ENCODE data around the gene MXD4.

DNA sequence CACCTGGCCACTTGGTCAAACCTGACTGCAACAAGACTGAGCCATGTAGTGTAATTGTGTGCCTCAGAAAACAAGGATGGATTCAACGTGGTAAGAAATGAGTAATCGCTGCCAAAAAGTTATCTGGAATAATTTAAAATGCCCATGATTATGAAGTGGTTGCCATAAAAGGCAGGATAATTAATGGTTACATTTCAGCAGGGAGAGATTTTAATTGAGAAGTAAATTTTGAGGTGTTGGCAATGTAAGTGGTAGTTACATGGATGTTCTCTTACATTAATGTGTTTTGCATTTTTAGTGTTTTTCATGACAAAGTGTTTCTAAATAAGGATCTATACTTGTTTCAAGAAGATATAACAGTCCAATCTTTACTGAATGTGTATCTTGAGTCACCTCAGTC, 35.6 kb downstream of the MXD4 start:
- TF ChIP-seq EZH2 (IDR thresholded peaks at IDR 0.05; ENCODE audit: borderline replicate concordance, low read length) = no peak
- TF ChIP-seq, protein P1, sequence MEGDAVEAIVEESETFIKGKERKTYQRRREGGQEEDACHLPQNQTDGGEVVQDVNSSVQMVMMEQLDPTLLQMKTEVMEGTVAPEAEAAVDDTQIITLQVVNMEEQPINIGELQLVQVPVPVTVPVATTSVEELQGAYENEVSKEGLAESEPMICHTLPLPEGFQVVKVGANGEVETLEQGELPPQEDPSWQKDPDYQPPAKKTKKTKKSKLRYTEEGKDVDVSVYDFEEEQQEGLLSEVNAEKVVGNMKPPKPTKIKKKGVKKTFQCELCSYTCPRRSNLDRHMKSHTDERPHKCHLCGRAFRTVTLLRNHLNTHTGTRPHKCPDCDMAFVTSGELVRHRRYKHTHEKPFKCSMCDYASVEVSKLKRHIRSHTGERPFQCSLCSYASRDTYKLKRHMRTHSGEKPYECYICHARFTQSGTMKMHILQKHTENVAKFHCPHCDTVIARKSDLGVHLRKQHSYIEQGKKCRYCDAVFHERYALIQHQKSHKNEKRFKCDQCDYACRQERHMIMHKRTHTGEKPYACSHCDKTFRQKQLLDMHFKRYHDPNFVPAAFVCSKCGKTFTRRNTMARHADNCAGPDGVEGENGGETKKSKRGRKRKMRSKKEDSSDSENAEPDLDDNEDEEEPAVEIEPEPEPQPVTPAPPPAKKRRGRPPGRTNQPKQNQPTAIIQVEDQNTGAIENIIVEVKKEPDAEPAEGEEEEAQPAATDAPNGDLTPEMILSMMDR (conservative IDR thresholded peaks at IDR 0.05 in 1 of 2, IDR thresholded peaks at IDR 0.05 in 1 of 2; ENCODE audit: extremely low read depth in 1 of 2, insufficient read depth in 1 of 2, low read depth in 1 of 2, low read length in 2 of 2) = no peak
